Measurements from ENCODE around the gene MINDY1. TPM values are rescaled to one million over a fixed set of nuclear protein-coding genes. Genes with fewer than 3 reads are reported as not detected.
A peak's percentile ranks its signal among the peaks of the same experiment; 100 is the strongest.

MINDY1 gene
- polyA plus RNA-seq, 3 donors = 11.5 to 25.0 (median 13.2) TPM

DNA sequence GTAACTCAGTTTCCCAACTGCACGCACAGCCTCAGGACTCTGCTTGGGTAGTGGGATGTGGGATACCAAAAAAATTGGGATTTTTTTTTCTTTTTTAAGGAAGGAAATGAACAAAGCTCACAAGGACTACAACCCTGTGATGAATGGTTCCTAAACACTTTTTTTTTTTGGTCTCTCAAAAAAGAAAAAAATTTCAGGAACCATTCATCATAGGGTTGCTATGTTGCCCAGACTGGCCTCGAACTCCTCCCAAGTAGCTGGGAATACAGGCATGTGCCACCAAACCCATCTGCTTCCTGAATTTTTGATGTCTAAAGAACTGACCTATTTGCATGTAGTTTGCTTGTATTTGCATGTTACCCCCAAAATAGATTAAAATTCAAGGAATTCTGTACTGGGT lies 6.8 kb downstream of the MINDY1 start:
- Mint-ChIP-seq H3K4me3 (no peak overlapping the region), H3K4me1 (peaks cover 66% of the 10 kb centered on the region), H3K27ac (peak overlapping the region in 1 of 7 donors; percentile 61), H3K36me3 (peaks cover 52 to 63% of the 10 kb centered on the region in 2 donors), H3K9me3 (peaks cover 0 to 3% (median 0%) of the 10 kb centered on the region in 7 donors), H3K27me3 (ENCODE audit: low read depth in 3 of 3) (peaks cover 0 to 3% (median 2%) of the 10 kb centered on the region in 3 donors)
- Histone ChIP-seq H3K9me3 (replicated peaks in 1 of 2; ENCODE audit: control insufficient read depth in 1 of 2, insufficient read depth in 1 of 2, low read length in 2 of 2) (no peaks in the 10 kb centered on the region), H2AFZ (ENCODE audit: insufficient read depth, low read depth, low read length, poor library complexity, severe bottlenecking) (no peak overlapping the region), H3K27me3 (ENCODE audit: control insufficient read depth in 2 of 2, insufficient read depth in 2 of 2, low read length in 2 of 2) (no peaks in the 10 kb centered on the region), H4K20me1 (ENCODE audit: insufficient read depth, low read length) (peaks cover 23% of the 10 kb centered on the region), H3K27ac (ENCODE audit: low read depth in 1 of 2, low read length in 2 of 2) (peak overlapping the region in 1 of 2 donors; percentile 29), H3K79me2 (ENCODE audit: insufficient read depth, low read length) (peaks cover 43% of the 10 kb centered on the region), H3K4me3 (replicated peaks in 1 of 3; ENCODE audit: low read depth in 2 of 3, low read length in 3 of 3) (peak overlapping the region in 1 of 3 experiments; percentile 23), H3K4me1 (ENCODE audit: control insufficient read depth in 1 of 2, insufficient read depth in 2 of 2, low read length in 2 of 2) (peaks cover 62% of the 10 kb centered on the region in 2 donors), H3K36me3 (replicated peaks in 1 of 2; ENCODE audit: control insufficient read depth in 1 of 2, insufficient read depth in 2 of 2, low read length in 2 of 2) (peaks cover 28 to 48% of the 10 kb centered on the region in 2 donors), H3K4me2 (replicated peaks; ENCODE audit: extremely low read depth, low read length, poor library complexity, severe bottlenecking) (peak overlapping the region; percentile 19), H3K9ac (ENCODE audit: insufficient read depth, low read length, poor library complexity, severe bottlenecking) (no peak overlapping the region)
- TF ChIP-seq, protein P1, sequence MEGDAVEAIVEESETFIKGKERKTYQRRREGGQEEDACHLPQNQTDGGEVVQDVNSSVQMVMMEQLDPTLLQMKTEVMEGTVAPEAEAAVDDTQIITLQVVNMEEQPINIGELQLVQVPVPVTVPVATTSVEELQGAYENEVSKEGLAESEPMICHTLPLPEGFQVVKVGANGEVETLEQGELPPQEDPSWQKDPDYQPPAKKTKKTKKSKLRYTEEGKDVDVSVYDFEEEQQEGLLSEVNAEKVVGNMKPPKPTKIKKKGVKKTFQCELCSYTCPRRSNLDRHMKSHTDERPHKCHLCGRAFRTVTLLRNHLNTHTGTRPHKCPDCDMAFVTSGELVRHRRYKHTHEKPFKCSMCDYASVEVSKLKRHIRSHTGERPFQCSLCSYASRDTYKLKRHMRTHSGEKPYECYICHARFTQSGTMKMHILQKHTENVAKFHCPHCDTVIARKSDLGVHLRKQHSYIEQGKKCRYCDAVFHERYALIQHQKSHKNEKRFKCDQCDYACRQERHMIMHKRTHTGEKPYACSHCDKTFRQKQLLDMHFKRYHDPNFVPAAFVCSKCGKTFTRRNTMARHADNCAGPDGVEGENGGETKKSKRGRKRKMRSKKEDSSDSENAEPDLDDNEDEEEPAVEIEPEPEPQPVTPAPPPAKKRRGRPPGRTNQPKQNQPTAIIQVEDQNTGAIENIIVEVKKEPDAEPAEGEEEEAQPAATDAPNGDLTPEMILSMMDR (IDR thresholded peaks at IDR 0.05) = no peak
- no CpG with 5 or more reads among the region's 2 CpGs for WGBS (ENCODE audit: insufficient coverage)
- DNase-seq = no peak
- intact Hi-C loops (cut with micrococcal nuclease) = loop anchor here (5.0 to 10.0 kb wide), 2 partner anchors 165 to 238 kb away; partner anchors contain the start of genes LYSMD1 (in 1 of the 2) and SCNM1 (in 1 of the 2)

DNA sequence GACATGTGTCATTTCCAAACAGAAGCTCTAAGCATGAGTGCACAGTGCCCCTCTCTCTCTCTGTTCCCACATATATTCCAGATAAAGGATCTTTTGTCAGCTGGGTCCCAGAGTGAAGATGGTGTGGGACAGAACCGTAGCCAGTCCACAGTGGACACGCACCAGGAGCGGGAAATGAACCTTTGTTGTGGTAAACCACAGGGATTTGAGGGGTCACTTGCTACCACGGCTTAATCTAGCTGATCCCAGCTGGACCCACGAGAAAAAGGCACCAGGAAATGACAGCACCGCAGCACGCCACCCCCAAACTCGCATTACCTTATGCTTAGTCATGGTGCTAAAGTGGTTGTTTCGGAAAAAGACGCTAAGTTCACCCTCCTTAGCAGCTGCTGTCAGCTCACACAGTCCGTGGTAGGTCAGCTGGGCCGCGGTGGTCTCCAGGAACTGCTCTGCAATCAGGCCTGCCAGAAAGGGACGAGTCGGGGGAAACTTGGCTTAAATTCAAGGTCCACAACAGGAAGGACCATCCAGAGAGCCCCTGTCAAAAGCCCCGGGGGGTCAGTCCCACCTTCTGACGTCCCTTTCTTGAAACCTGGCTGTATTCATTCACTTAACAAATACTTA lies 7.5 kb downstream of the MINDY1 start:
- peak in 2 of 3 donors; percentile 43 to 62 for DNase-seq
- peaks cover 2 to 3% (median 2%) of the 10 kb centered on the region in 3 donors for H3K27me3 Mint-ChIP-seq (ENCODE audit: low read depth in 3 of 3)
- Histone ChIP-seq H3K4me2 (replicated peaks; ENCODE audit: extremely low read depth, low read length, poor library complexity, severe bottlenecking) (peak overlapping the region; percentile 19), H3K79me2 (ENCODE audit: insufficient read depth, low read length) (peaks cover 35% of the 10 kb centered on the region), H3K27ac (ENCODE audit: low read depth in 1 of 2, low read length in 2 of 2) (peak overlapping the region; percentile 2 to 29), H3K9ac (ENCODE audit: insufficient read depth, low read length, poor library complexity, severe bottlenecking) (no peak overlapping the region), H2AFZ (ENCODE audit: insufficient read depth, low read depth, low read length, poor library complexity, severe bottlenecking) (no peak overlapping the region), H3K4me1 (ENCODE audit: control insufficient read depth in 1 of 2, insufficient read depth in 2 of 2, low read length in 2 of 2) (peaks cover 54 to 55% of the 10 kb centered on the region in 2 donors), H3K4me3 (replicated peaks in 1 of 3; ENCODE audit: low read depth in 2 of 3, low read length in 3 of 3) (peak overlapping the region in 1 of 3 experiments; percentile 23), H3K36me3 (replicated peaks in 1 of 2; ENCODE audit: control insufficient read depth in 1 of 2, insufficient read depth in 2 of 2, low read length in 2 of 2) (peaks cover 28 to 52% of the 10 kb centered on the region in 2 donors), H4K20me1 (ENCODE audit: insufficient read depth, low read length) (peaks cover 23% of the 10 kb centered on the region), H3K9me3 (replicated peaks in 1 of 2; ENCODE audit: control insufficient read depth in 1 of 2, insufficient read depth in 1 of 2, low read length in 2 of 2) (no peaks in the 10 kb centered on the region), H3K27me3 (ENCODE audit: control insufficient read depth in 2 of 2, insufficient read depth in 2 of 2, low read length in 2 of 2) (no peaks in the 10 kb centered on the region)
- H3K36me3 Mint-ChIP-seq = peaks cover 57 to 67% of the 10 kb centered on the region in 2 donors
- 4% methylated on average over 12 of the region's 17 CpGs for WGBS (ENCODE audit: insufficient coverage)
- TF ChIP-seq, protein P1 (IDR thresholded peaks at IDR 0.05) = no peak
- H3K4me1 Mint-ChIP-seq = peaks cover 59% of the 10 kb centered on the region
- peaks cover 0 to 3% (median 0%) of the 10 kb centered on the region in 7 donors for H3K9me3 Mint-ChIP-seq
- H3K27ac Mint-ChIP-seq = peak overlapping the region; percentile 30 to 87 (median 77)
- intact Hi-C loops (cut with micrococcal nuclease) = loop anchor here in 1 of 2 donors (5.0 kb wide), 1 partner anchor 237 kb away; no protein-coding TSS in a partner anchor
- peak overlapping the region in 1 of 2 donors; percentile 45 for H3K4me3 Mint-ChIP-seq
